IMR-90 (cell line): ENCODE data around the gene AZGP1. TPM values are rescaled to one million over a fixed set of nuclear protein-coding genes. Genes with fewer than 3 reads are reported as not detected.
A peak's percentile ranks its signal among the peaks of the same experiment; 100 is the strongest.

Source experiments
- ATAC-seq: fragments of 200-7000 bp; cut with Tn5 transposase; 2 replicates; pipeline ENCODE4 v1.9.1; 2020; ENCODE audit warnings: low read depth, mild to moderate bottlenecking, moderate library complexity
- BruUV-seq: library from RNA; stranded (reverse); fragments of 400-500 nt; replicated peaks from 2 replicates; lab custom pipeline; 2021; lab: Mats Ljungman, UMichigan
- CTCF ChIA-PET: fragments of 300-600 bp; formaldehyde crosslinking; extraction: SDS; loops from one replicate; lab custom pipeline; 2021; ENCODE audit warnings: antibody characterized with exemption; lab: Yijun Ruan, JAX
- POLR2A ChIA-PET: fragments of 300-600 bp; sonication (Branson Sonifier 250); formaldehyde crosslinking; loops from one replicate; lab custom pipeline; 2022; ENCODE audit warnings: antibody characterized with exemption; ENCODE audit not compliant: unreplicated experiment; lab: Charles Lee
- DNase-seq: peaks from one replicate; pipeline ENCODE4 v3.0.0; 2013
- H2AFZ ChIP-seq: replicated peaks from 2 replicates; pipeline ENCODE3; 2013; ENCODE audit warnings: low read length, mild to moderate bottlenecking; ENCODE audit not compliant: poor library complexity
- H2AK5ac ChIP-seq: 2 replicates; pipeline ENCODE4 v1.6.1; 2013; ENCODE audit warnings: low read depth, low read length, inconsistent platforms
- H2AK9ac ChIP-seq: replicated peaks from 2 replicates; pipeline ENCODE3; 2013; ENCODE audit warnings: mild to moderate bottlenecking, low read depth, low read length, moderate library complexity; ENCODE audit not compliant: poor library complexity
- H2BK120ac ChIP-seq: 2 replicates; pipeline ENCODE4 v1.6.1; 2013; ENCODE audit warnings: low read depth, low read length, inconsistent platforms
- H2BK15ac ChIP-seq: 3 replicates; pipeline ENCODE4 v1.6.1; 2013; ENCODE audit warnings: low read depth, low read length, inconsistent platforms
- H2BK20ac ChIP-seq: 2 replicates; pipeline ENCODE4 v1.6.1; 2013; ENCODE audit warnings: low read depth, mild to moderate bottlenecking, inconsistent platforms, low read length, moderate library complexity
- H2BK5ac ChIP-seq: 2 replicates; pipeline ENCODE4 v1.6.1; 2013; ENCODE audit warnings: mild to moderate bottlenecking, low read depth, low read length, inconsistent platforms; ENCODE audit not compliant: poor library complexity, severe bottlenecking
- H3K14ac ChIP-seq: replicated peaks from 2 replicates; pipeline ENCODE4 v1.6.1; 2013; ENCODE audit warnings: low read depth, low read length, inconsistent platforms
- H3K18ac ChIP-seq: 2 replicates; pipeline ENCODE4 v1.6.1; 2013; ENCODE audit warnings: low read depth, low read length, control low read depth
- H3K23ac ChIP-seq: 2 replicates; pipeline ENCODE4 v1.6.1; 2013; ENCODE audit warnings: low read depth, low read length, inconsistent platforms
- H3K27ac ChIP-seq: 2 replicates; pipeline ENCODE4 v1.5.1; 2013; ENCODE audit warnings: mild to moderate bottlenecking, control low read depth, low read length; ENCODE audit not compliant: insufficient read depth
- H3K27me3 ChIP-seq: 2 replicates; pipeline ENCODE4 v1.6.1; 2013; ENCODE audit warnings: low read length; ENCODE audit not compliant: control insufficient read depth, insufficient read depth
- H3K36me3 ChIP-seq: 2 replicates; pipeline ENCODE4 v1.6.1; 2013; ENCODE audit warnings: low read length, mixed read lengths; ENCODE audit not compliant: control insufficient read depth, insufficient read depth
- H3K4ac ChIP-seq: 2 replicates; pipeline ENCODE4 v1.6.1; 2013; ENCODE audit warnings: low read depth, low read length, inconsistent platforms
- H3K4me1 ChIP-seq: 2 replicates; pipeline ENCODE4 v1.6.1; 2013; ENCODE audit warnings: low read length, mixed read lengths; ENCODE audit not compliant: control insufficient read depth, insufficient read depth
- H3K4me2 ChIP-seq: 2 replicates; pipeline ENCODE4 v1.6.1; 2013; ENCODE audit warnings: low read depth, mild to moderate bottlenecking, control low read depth, low read length, moderate library complexity
- H3K4me3 ChIP-seq: 2 replicates; pipeline ENCODE4 v1.5.1; 2013; ENCODE audit warnings: low read depth, mild to moderate bottlenecking, control low read depth, low read length, moderate library complexity; ENCODE audit not compliant: insufficient read depth
- H3K56ac ChIP-seq: 2 replicates; pipeline ENCODE4 v1.6.1; 2013; ENCODE audit warnings: low read length, inconsistent platforms; ENCODE audit not compliant: insufficient read depth; ENCODE audit errors: extremely low read depth
- H3K79me1 ChIP-seq, 2 experiments: 2 replicates each; pipeline ENCODE4 v1.6.1; 2013; ENCODE audit warnings: low read length in 2 of 2, inconsistent platforms in 1 of 2, low read depth in 1 of 2
- H3K9ac ChIP-seq: 2 replicates; pipeline ENCODE4 v1.6.1; 2013; ENCODE audit warnings: low read depth, low read length, control low read depth
- H3K9me1 ChIP-seq: 2 replicates; pipeline ENCODE4 v1.6.1; 2013; ENCODE audit warnings: low read length, inconsistent platforms; ENCODE audit not compliant: insufficient read depth
- H3K9me3 ChIP-seq: 2 replicates; pipeline ENCODE4 v1.6.1; 2013; ENCODE audit warnings: low read length; ENCODE audit not compliant: control insufficient read depth, insufficient read depth
- H4K20me1 ChIP-seq: 2 replicates; pipeline ENCODE4 v1.6.1; 2013; ENCODE audit warnings: low read length, inconsistent platforms; ENCODE audit not compliant: insufficient read depth
- H4K5ac ChIP-seq: 2 replicates; pipeline ENCODE4 v1.6.1; 2013; ENCODE audit warnings: mild to moderate bottlenecking, low read depth, low read length, control low read depth
- H4K8ac ChIP-seq, 2 experiments: 2 replicates each; pipeline ENCODE4 v1.6.1; 2013; ENCODE audit warnings: low read depth in 2 of 2, low read length in 2 of 2, control low read depth in 1 of 2, inconsistent platforms in 1 of 2
- H4K91ac ChIP-seq: 2 replicates; pipeline ENCODE4 v1.6.1; 2013; ENCODE audit warnings: low read depth, low read length, inconsistent platforms; ENCODE audit not compliant: insufficient read depth
- CEBPB ChIP-seq: IDR thresholded peaks from 2 replicates; pipeline ENCODE4 v1.6.1; 2012; ENCODE audit warnings: low read depth, low read length, improper control_type of control experiment
- CTCF ChIP-seq: conservative IDR thresholded peaks from 2 replicates; pipeline ENCODE4 v1.5.1; 2012; ENCODE audit warnings: mild to moderate bottlenecking, low read depth, low read length, improper control_type of control experiment
- MAZ ChIP-seq: IDR thresholded peaks from 2 replicates; pipeline ENCODE4 v1.6.1; 2012; ENCODE audit warnings: low read depth, mild to moderate bottlenecking, low read length, improper control_type of control experiment, moderate library complexity, borderline replicate concordance
- POLR2A ChIP-seq: IDR thresholded peaks from 2 replicates; pipeline ENCODE4 v1.6.1; 2012; ENCODE audit warnings: mild to moderate bottlenecking, low read depth, low read length
- RAD21 ChIP-seq: IDR thresholded peaks from 2 replicates; pipeline ENCODE4 v1.6.1; 2012; ENCODE audit warnings: low read length, improper control_type of control experiment
- RCOR1 ChIP-seq: IDR thresholded peaks from 2 replicates; pipeline ENCODE4 v1.6.1; 2012; ENCODE audit warnings: mild to moderate bottlenecking, low read length, improper control_type of control experiment; ENCODE audit not compliant: insufficient replicate concordance
- WGBS, 2 experiments: methylation state at CpG; one replicate each; pipeline versions ENCODE4 v1.1.5 to v1.1.7; 2013; ENCODE audit warnings: missing lambda C conversion rate in 2 of 2; ENCODE audit not compliant: insufficient read length in 1 of 2; ENCODE audit errors: extremely low coverage in 2 of 2; 5-methylcytosine and 5-hydroxymethylcytosine counted together
- dilution Hi-C: fragments of 300-500 bp; cut with HindIII; formaldehyde crosslinking; loops from one replicate; pipeline ENCODE4 v1.14.3; 2018; ENCODE audit warnings: low sequenced_read_pairs; ENCODE audit not compliant: unreplicated experiment
- in situ Hi-C: fragments of 300-500 bp; cut with MboI; formaldehyde crosslinking; loops from 3 replicates; pipeline ENCODE4 v1.14.3; 2019; ENCODE audit warnings: low sequenced_read_pairs, inconsistent platforms, mixed read lengths
- intact Hi-C: fragments of 100-400 bp; cut with micrococcal nuclease; formaldehyde crosslinking; loops from 2 replicates; pipeline ENCODE4 v1.10.0; 2022
- polyA plus RNA-seq, 3 experiments: library from polyadenylated mRNA; depleted of rRNA; stranded (reverse); fragments of >200 nt; gene quantifications; 2 replicates each; pipeline ENCODE4 v1.2.3, GENCODE V29; 2012; ENCODE audit warnings: low replicate concordance in 1 of 3
- total RNA-seq: library from RNA; depleted of rRNA; stranded (reverse); fragments of >200 nt; gene quantifications from 2 replicates; pipeline ENCODE4 v1.2.3, GENCODE V29; 2012

Gene AZGP1
- total and polyA plus RNA-seq, 2 of the 4 experiments (the other 2 are of a cell fraction) = not detected

DNA sequence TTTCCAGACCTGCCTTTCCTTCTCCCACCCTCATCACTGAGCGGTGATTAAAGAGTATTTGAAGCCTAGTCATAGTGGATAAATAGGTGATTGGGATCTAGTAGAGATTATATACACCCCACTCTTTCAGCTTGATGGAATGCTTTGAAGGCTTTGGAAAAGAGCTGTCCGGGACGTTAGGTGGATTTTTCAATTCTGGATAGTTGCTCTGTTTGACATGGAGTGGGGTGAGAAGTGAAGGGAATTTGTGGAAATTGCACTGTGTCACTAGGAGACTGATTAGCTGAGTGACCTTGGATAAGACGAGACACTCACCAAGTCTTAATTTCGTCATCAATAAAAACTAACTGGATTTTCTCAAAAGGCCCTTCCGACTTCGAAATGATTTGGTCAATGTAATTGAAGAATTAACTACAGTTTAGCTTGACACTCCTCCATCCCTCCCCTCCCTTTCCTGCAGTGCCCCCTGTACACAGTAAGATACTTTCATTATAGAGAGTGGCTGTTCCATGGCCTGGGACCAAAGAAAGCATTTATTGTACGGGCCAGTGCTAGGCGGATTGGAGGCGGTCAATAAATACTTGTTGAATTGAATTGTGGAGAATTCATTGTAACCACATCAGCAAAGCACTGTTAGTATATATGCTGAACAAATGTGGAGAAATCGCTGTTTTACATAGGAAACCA is 40.5 kb upstream of the AZGP1 start:
- no peak overlapping the region for H2BK20ac ChIP-seq
- H2BK120ac ChIP-seq = peak overlapping the region; percentile 36
- H3K14ac ChIP-seq = peak overlapping the region; percentile 84
- peaks cover 0 to 52% of the 10 kb centered on the region in 2 experiments for H3K79me1 ChIP-seq
- H3K23ac ChIP-seq = peak overlapping the region; percentile 99
- POLR2A ChIA-PET = interaction anchor here (0.5 to 0.6 kb wide), 2 partner anchors 19 to 826 kb away, joined by 3 to 8 read pairs; no protein-coding TSS in a partner anchor
- no peak for ATAC-seq
- H3K27me3 ChIP-seq = peaks cover 4% of the 10 kb centered on the region
- no peak for TF ChIP-seq CTCF
- 0 out of 2 replicates have a peak, but pooled peaks have one; percentile 31 for TF ChIP-seq CEBPB
- peak; percentile 75; the same call in 1 of the 2 replicates for TF ChIP-seq POLR2A
- no peak for TF ChIP-seq RCOR1
- no peak for TF ChIP-seq RAD21
- no peak for TF ChIP-seq MAZ
- H4K20me1 ChIP-seq = peaks cover 36% of the 10 kb centered on the region
- H3K36me3 ChIP-seq = peaks cover 4% of the 10 kb centered on the region
- H2AFZ ChIP-seq = peak overlapping the region; percentile 79
- peak overlapping the region; percentile 74 for H2AK5ac ChIP-seq
- in situ Hi-C loops (no loop called here), dilution Hi-C loops (no loop called here), intact Hi-C loops (loop anchor here (2.0 kb wide), 1 partner anchor 70 kb away; no protein-coding TSS in a partner anchor)
- H3K4me2 ChIP-seq = peak overlapping the region; percentile 99
- peak overlapping the region; percentile 41 for H4K5ac ChIP-seq
- H4K8ac ChIP-seq = peak overlapping the region; percentile 74 to 98
- H3K18ac ChIP-seq = peak overlapping the region; percentile 27; the same call in 1 of the 2 replicates
- H4K91ac ChIP-seq = peak overlapping the region; percentile 39
- H3K4ac ChIP-seq = peak overlapping the region; percentile 90
- peak overlapping the region; percentile 99 for H2AK9ac ChIP-seq
- peaks cover 11% of the 10 kb centered on the region for H3K9me1 ChIP-seq
- H3K27ac ChIP-seq = peak overlapping the region; percentile 85
- no peaks in the 10 kb centered on the region for H3K9me3 ChIP-seq
- peak overlapping the region; percentile 100 for H3K4me3 ChIP-seq
- H3K4me1 ChIP-seq = peaks cover 2% of the 10 kb centered on the region; the same call in 1 of the 2 replicates
- no peak for DNase-seq
- BruUV-seq = TSS peak; percentile 63
- H3K56ac ChIP-seq = peak overlapping the region; percentile 71
- peak overlapping the region; percentile 71 for H2BK5ac ChIP-seq
- no CpG with 5 or more reads among the region's 11 CpGs for WGBS, 2 experiments
- no peak overlapping the region for H2BK15ac ChIP-seq
- H3K9ac ChIP-seq = peak overlapping the region; percentile 99
- CTCF ChIA-PET = interaction anchor here (0.6 to 1.1 kb wide), 2 partner anchors 23 to 59 kb away, joined by 3 to 7 read pairs; no protein-coding TSS in a partner anchor
